ENCODE measurements around the gene KIAA1755. TPM values are rescaled to one million over a fixed set of nuclear protein-coding genes. Genes with fewer than 3 reads are reported as not detected.

Gene KIAA1755
- polyA plus RNA-seq, 1 experiment = 2.9 TPM

- CTCF ChIA-PET = interaction anchor here (1.2 kb wide), 1 partner anchor 12 kb away, joined by 3 read pairs; no protein-coding TSS in a partner anchor
- Histone ChIP-seq H3K9me3 (ENCODE audit: control insufficient read depth, insufficient read depth, low read length) (peaks cover 5% of the 10 kb centered on the region), H3K4me3 (ENCODE audit: low read depth, low read length) (no peak overlapping the region), H3K27ac (ENCODE audit: low read depth, low read length) (no peak overlapping the region), H3K27me3 (ENCODE audit: control insufficient read depth, insufficient read depth, low read length) (no peaks in the 10 kb centered on the region)
- DNase-seq (ENCODE audit: low read depth, low spot score) = no peak
- POLR2A ChIA-PET = interaction anchor here (0.5 kb wide), 1 partner anchor 147 kb away, joined by 14 read pairs; no protein-coding TSS in a partner anchor
- no peak for TF ChIP-seq CTCF (IDR thresholded peaks at IDR 0.05; ENCODE audit: low read depth, low read length)
These were observed 18.2 kb upstream of the KIAA1755 start for GRCh38 chr20:38278763-38279162.

GRCh38 chr20:38278131-38278530 is 17.6 kb upstream of the KIAA1755 start:
- TF ChIP-seq CTCF (IDR thresholded peaks at IDR 0.05; ENCODE audit: low read depth, low read length) = no peak
- ChIA-PET CTCF (interaction anchor here (1.2 kb wide), 1 partner anchor 13 kb away, joined by 3 read pairs; no protein-coding TSS in a partner anchor), POLR2A (interaction anchor here (0.5 kb wide), 1 partner anchor 146 kb away, joined by 14 read pairs; no protein-coding TSS in a partner anchor)
- H3K27ac ChIP-seq (ENCODE audit: low read depth, low read length) = no peak overlapping the region
- H3K27me3 ChIP-seq (ENCODE audit: control insufficient read depth, insufficient read depth, low read length) = no peaks in the 10 kb centered on the region
- no peak for DNase-seq (ENCODE audit: low read depth, low spot score)
- peaks cover 5% of the 10 kb centered on the region for H3K9me3 ChIP-seq (ENCODE audit: control insufficient read depth, insufficient read depth, low read length)
- no peak overlapping the region for H3K4me3 ChIP-seq (ENCODE audit: low read depth, low read length)

- Histone ChIP-seq H3K9me3 (ENCODE audit: control insufficient read depth, insufficient read depth, low read length) (peaks cover 5% of the 10 kb centered on the region), H3K4me3 (ENCODE audit: low read depth, low read length) (no peak overlapping the region), H3K27ac (ENCODE audit: low read depth, low read length) (no peak overlapping the region), H3K27me3 (ENCODE audit: control insufficient read depth, insufficient read depth, low read length) (no peaks in the 10 kb centered on the region)
- DNase-seq (ENCODE audit: low read depth, low spot score) = no peak
- POLR2A ChIA-PET = no interaction called here
- TF ChIP-seq CTCF (IDR thresholded peaks at IDR 0.05; ENCODE audit: low read depth, low read length) = no peak
- CTCF ChIA-PET = no interaction called here
These were observed 17.2 kb upstream of the KIAA1755 start for GRCh38 chr20:38277691-38278090.

- POLR2A ChIA-PET = no interaction called here
- CTCF ChIA-PET = no interaction called here
- DNase-seq (ENCODE audit: low read depth, low spot score) = no peak
- Histone ChIP-seq H3K9me3 (ENCODE audit: control insufficient read depth, insufficient read depth, low read length) (peaks cover 5% of the 10 kb centered on the region), H3K27ac (ENCODE audit: low read depth, low read length) (no peak overlapping the region), H3K4me3 (ENCODE audit: low read depth, low read length) (no peak overlapping the region), H3K27me3 (ENCODE audit: control insufficient read depth, insufficient read depth, low read length) (no peaks in the 10 kb centered on the region)
- no peak for TF ChIP-seq CTCF (IDR thresholded peaks at IDR 0.05; ENCODE audit: low read depth, low read length)
These were observed 16.8 kb upstream of the KIAA1755 start for GRCh38 chr20:38277285-38277684.

GRCh38 chr20:38275815-38276550 is 15.4 kb upstream of the KIAA1755 start:
- TF ChIP-seq CTCF (IDR thresholded peaks at IDR 0.05; ENCODE audit: low read depth, low read length) = no peak
- no peaks in the 10 kb centered on the region for H3K27me3 ChIP-seq (ENCODE audit: control insufficient read depth, insufficient read depth, low read length)
- ChIA-PET CTCF (interaction anchor here (0.8 to 1.6 kb wide), 3 partner anchors 24 to 55 kb away, joined by 3 to 4 read pairs (median 4); no protein-coding TSS in a partner anchor), POLR2A (interaction anchor here (0.7 to 1.0 kb wide), 2 partner anchors 15 to 192 kb away, joined by 3 read pairs; no protein-coding TSS in a partner anchor)
- H3K4me3 ChIP-seq (ENCODE audit: low read depth, low read length) = no peak overlapping the region
- H3K9me3 ChIP-seq (ENCODE audit: control insufficient read depth, insufficient read depth, low read length) = no peaks in the 10 kb centered on the region
- peak overlapping the region; percentile 81 for H3K27ac ChIP-seq (ENCODE audit: low read depth, low read length)
- DNase-seq (ENCODE audit: low read depth, low spot score) = peak; percentile 57
